Osteoblast (primary cell): Measurements from ENCODE around the gene TTBK1. TPM values are rescaled to one million over a fixed set of nuclear protein-coding genes. Genes with fewer than 3 reads are reported as not detected.
A peak's percentile ranks its signal among the peaks of the same experiment; 100 is the strongest.

Source experiments
- DNase-seq: peaks from one replicate; pipeline ENCODE4 v3.0.0; 2011; ENCODE audit warnings: low spot score, mixed read lengths; ENCODE audit not compliant: insufficient read length; ENCODE audit errors: missing footprints
- H2AFZ ChIP-seq: 2 replicates; pipeline ENCODE4 v1.6.0; 2011; ENCODE audit warnings: mild to moderate bottlenecking, low read length
- H3K27ac ChIP-seq: 2 replicates; pipeline ENCODE4 v1.5.1; 2011; ENCODE audit warnings: mild to moderate bottlenecking, low read depth, low read length, moderate library complexity
- H3K27me3 ChIP-seq: 2 replicates; pipeline ENCODE4 v1.6.0; 2012; ENCODE audit warnings: mild to moderate bottlenecking, control low read depth, inconsistent platforms, low read length, moderate library complexity; ENCODE audit not compliant: insufficient read depth
- H3K36me3 ChIP-seq: 2 replicates; pipeline ENCODE4 v1.5.1; 2011; ENCODE audit warnings: mild to moderate bottlenecking, low read length, control low read depth, moderate library complexity; ENCODE audit not compliant: insufficient read depth
- H3K4me1 ChIP-seq: 2 replicates; pipeline ENCODE4 v1.5.1; 2011; ENCODE audit warnings: mild to moderate bottlenecking, low read length, control low read depth, moderate library complexity; ENCODE audit not compliant: insufficient read depth
- H3K4me2 ChIP-seq: 2 replicates; pipeline ENCODE4 v1.6.0; 2011; ENCODE audit warnings: mild to moderate bottlenecking, low read length; ENCODE audit not compliant: insufficient read depth
- H3K4me3 ChIP-seq: fragments of 200-600 bp; sonication (generic); 3 replicates; pipeline ENCODE4 v1.5.1; 2012; ENCODE audit warnings: mild to moderate bottlenecking, low read length, inconsistent platforms; ENCODE audit not compliant: insufficient read depth
- H3K79me2 ChIP-seq: 2 replicates; pipeline ENCODE4 v1.6.0; 2012; ENCODE audit warnings: mild to moderate bottlenecking, low read length, control low read depth, inconsistent platforms; ENCODE audit not compliant: insufficient read depth
- H3K9me3 ChIP-seq: 2 replicates; pipeline ENCODE4 v1.5.1; 2011; ENCODE audit warnings: low read depth, low read length, control low read depth
- H4K20me1 ChIP-seq: 2 replicates; pipeline ENCODE4 v1.6.0; 2012; ENCODE audit warnings: mild to moderate bottlenecking, low read length, control low read depth; ENCODE audit not compliant: insufficient read depth
- total RNA-seq: library from RNA; depleted of rRNA; stranded (reverse); fragments of >200 nt; gene quantifications from 2 replicates; pipeline ENCODE4 v1.2.3, GENCODE V29; 2012
- TF ChIP-seq, protein P1 (sequence below): IDR thresholded peaks from 2 replicates; pipeline ENCODE4 v1.5.1; 2011; ENCODE audit warnings: mild to moderate bottlenecking, low read depth, low read length, moderate library complexity; ENCODE audit errors: extremely low read depth

TTBK1 gene
- total RNA-seq, 1 donor = under 0.01 TPM

DNA sequence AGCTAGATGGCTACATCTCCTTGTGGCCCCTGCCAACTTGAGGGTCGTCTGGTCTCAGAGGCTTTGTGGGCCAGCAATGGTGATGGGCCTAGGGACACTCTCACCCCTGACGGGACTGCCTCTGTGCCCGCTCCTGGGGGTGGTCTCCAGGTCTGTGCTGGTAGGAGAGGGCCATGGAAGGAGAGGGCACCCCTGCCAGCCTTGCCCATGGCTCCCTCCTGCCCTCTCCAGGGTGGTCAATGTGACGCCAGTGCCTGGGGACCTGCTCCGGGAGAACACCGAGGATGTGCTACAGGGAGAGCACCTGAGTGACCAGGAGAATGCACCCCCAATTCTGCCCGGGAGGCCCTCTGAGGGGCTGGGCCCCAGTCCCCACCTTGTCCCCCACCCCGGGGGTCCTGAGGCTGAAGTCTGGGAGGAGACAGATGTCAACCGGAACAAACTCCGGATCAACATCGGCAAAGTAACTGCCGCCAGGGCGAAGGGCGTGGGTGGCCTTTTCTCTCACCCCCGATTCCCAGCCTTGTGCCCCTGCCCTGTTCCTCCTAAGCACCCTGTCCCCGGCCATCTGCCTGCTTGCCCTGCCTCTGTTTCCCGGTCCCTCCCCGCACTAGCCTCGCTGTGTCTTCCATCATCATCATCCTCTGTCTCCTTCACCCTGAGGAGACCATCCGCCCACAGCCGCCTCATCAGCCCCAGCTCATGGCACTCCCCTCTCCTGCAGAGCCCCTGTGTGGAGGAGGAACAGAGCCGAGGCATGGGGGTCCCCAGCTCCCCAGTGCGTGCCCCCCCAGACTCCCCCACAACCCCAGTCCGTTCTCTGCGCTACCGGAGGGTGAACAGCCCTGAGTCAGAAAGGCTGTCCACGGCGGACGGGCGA lies 15.8 kb downstream of the TTBK1 start:
- H3K4me2 ChIP-seq = no peak overlapping the region
- no peaks in the 10 kb centered on the region for H3K9me3 ChIP-seq
- no peaks in the 10 kb centered on the region for H3K4me1 ChIP-seq
- peak; percentile 71 for DNase-seq
- H3K36me3 ChIP-seq = no peaks in the 10 kb centered on the region
- H3K79me2 ChIP-seq = no peaks in the 10 kb centered on the region
- H2AFZ ChIP-seq = no peak overlapping the region
- no peaks in the 10 kb centered on the region for H4K20me1 ChIP-seq
- H3K27me3 ChIP-seq = peaks cover 9% of the 10 kb centered on the region
- no peak overlapping the region for H3K27ac ChIP-seq
- TF ChIP-seq, protein P1, sequence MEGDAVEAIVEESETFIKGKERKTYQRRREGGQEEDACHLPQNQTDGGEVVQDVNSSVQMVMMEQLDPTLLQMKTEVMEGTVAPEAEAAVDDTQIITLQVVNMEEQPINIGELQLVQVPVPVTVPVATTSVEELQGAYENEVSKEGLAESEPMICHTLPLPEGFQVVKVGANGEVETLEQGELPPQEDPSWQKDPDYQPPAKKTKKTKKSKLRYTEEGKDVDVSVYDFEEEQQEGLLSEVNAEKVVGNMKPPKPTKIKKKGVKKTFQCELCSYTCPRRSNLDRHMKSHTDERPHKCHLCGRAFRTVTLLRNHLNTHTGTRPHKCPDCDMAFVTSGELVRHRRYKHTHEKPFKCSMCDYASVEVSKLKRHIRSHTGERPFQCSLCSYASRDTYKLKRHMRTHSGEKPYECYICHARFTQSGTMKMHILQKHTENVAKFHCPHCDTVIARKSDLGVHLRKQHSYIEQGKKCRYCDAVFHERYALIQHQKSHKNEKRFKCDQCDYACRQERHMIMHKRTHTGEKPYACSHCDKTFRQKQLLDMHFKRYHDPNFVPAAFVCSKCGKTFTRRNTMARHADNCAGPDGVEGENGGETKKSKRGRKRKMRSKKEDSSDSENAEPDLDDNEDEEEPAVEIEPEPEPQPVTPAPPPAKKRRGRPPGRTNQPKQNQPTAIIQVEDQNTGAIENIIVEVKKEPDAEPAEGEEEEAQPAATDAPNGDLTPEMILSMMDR = no peak
- H3K4me3 ChIP-seq = no peak overlapping the region

DNA sequence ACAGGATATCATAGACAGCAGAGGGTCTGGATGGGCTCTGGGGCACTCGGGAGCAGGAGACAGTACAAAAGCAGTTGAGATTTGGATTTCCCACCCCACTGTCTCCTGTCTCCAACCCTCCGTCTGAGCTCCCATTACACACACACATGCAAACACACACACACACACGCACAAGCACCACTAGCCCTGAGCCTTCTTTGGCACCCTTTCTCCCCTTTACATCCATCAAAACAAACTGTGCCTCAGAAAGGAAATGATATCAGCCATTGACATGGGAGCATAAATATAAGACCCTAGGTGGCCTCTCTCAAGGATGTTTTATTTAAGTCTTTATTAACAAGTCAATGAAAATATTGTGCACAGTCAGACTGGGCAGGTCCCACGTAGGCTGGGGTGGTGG lies 17.5 kb downstream of the TTBK1 start:
- Histone ChIP-seq H3K9me3 (no peaks in the 10 kb centered on the region), H2AFZ (no peak overlapping the region), H3K4me1 (no peaks in the 10 kb centered on the region), H3K27me3 (peaks cover 9% of the 10 kb centered on the region), H3K36me3 (no peaks in the 10 kb centered on the region), H3K27ac (no peak overlapping the region), H3K4me3 (no peak overlapping the region), H3K4me2 (no peak overlapping the region), H4K20me1 (no peaks in the 10 kb centered on the region), H3K79me2 (no peaks in the 10 kb centered on the region)
- peak; percentile 62 for DNase-seq
- TF ChIP-seq, protein P1 = no peak

DNA sequence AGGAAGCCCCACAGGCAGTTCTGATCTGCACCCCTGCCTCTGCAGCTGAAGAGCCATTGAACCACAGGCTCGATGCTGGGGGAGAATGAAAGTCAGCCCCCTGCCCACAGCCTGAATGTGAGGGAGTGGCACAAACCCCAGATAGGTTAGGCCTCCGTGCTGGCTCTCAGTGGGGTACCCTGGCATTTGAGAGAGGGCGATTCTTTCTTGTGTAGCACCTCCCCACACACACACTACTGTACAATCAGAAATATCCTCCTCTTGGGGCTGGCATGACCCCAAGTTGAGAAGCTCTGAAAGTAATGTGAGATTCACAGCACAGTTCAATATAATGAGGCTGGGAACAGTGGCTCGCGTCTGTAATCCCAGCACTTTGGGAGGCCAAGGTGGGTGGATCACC lies 17.9 kb downstream of the TTBK1 start:
- H3K79me2 ChIP-seq = no peaks in the 10 kb centered on the region
- no peaks in the 10 kb centered on the region for H3K9me3 ChIP-seq
- TF ChIP-seq, protein P1 = no peak
- no peaks in the 10 kb centered on the region for H3K36me3 ChIP-seq
- no peak overlapping the region for H3K27ac ChIP-seq
- no peak for DNase-seq
- H3K4me3 ChIP-seq = no peak overlapping the region
- no peak overlapping the region for H3K4me2 ChIP-seq
- no peak overlapping the region for H2AFZ ChIP-seq
- no peaks in the 10 kb centered on the region for H4K20me1 ChIP-seq
- H3K4me1 ChIP-seq = no peaks in the 10 kb centered on the region
- peaks cover 9% of the 10 kb centered on the region for H3K27me3 ChIP-seq

DNA sequence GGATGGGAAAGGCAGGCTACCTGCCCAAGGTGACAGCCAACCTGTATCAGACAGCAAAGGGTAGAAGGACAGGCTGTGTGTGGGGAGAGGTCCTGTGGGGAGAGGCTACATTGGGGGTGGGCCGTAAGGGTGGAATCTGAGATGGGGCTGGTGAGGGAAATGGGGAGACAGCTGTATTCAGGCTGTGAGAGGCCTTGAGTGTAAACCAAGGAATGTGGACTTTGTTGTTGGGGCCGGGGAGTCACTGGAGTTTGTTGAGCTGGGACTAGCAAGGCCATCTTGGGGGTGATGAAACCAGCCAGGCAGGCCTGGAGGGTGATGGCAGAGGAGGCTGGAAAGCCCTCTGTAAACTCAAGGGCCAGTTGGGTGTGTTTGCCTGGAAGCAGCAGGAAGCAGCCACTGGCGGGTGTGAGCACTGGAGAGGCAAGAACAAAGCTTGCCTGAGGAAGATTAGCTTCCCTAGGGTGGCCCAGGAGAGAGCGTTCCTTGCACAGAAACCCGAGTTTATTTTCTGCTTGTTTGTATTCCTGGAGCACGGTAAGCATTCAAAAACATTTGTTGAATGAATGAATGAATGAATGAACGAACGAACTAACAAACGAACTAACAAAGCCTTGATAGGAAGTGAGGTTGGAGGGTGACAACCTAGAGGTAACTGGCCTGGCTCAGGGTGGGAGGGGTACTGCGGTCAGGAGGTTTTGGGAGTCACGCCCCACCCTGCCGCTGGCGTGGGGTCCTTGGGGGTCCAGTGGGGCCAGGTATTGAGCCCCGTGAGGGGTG lies 18.9 kb downstream of the TTBK1 start:
- H3K27me3 ChIP-seq = peaks cover 11% of the 10 kb centered on the region
- H4K20me1 ChIP-seq = no peaks in the 10 kb centered on the region
- H3K36me3 ChIP-seq = no peaks in the 10 kb centered on the region
- H3K27ac ChIP-seq = no peak overlapping the region
- H3K79me2 ChIP-seq = no peaks in the 10 kb centered on the region
- TF ChIP-seq, protein P1 = no peak
- DNase-seq = peak; percentile 79
- no peak overlapping the region for H3K4me3 ChIP-seq
- H3K4me2 ChIP-seq = no peak overlapping the region
- H3K4me1 ChIP-seq = no peaks in the 10 kb centered on the region
- no peaks in the 10 kb centered on the region for H3K9me3 ChIP-seq
- peak overlapping the region; percentile 10 for H2AFZ ChIP-seq
